Frontal cortex (tissue), 4 donors: ENCODE measurements around the gene GMPR. TPM values are rescaled to one million over a fixed set of nuclear protein-coding genes. Genes with fewer than 3 reads are reported as not detected.
"Not testable (repeated sequence)": the region's sequence is repeated elsewhere in the genome, so short reads cannot be mapped to it uniquely, and the experiment has no call there.

ENCODE experiments used
- DNase-seq, 2 donors: peaks; one replicate each; pipeline ENCODE4 v3.0.0; 2012; ENCODE audit warnings: low spot score in 2 of 2
- FAIRE-seq: peaks from 2 replicates; lab custom pipeline; 2012; peaks lifted over from hg19 to GRCh38; lab: Jason Lieb, UNC
- total RNA-seq: library from RNA; depleted of rRNA; stranded (reverse); fragments of >200 nt; gene quantifications from one replicate; pipeline ENCODE4 v1.2.3, GENCODE V29; 2014
- donor health status: control.
- donor health status: control.
- donor health status: control.

GMPR gene
- total RNA-seq, 1 donor from 2014 or later: 2.4 TPM

GRCh38 chr6:16243664-16244063, 5.3 kb downstream of the GMPR start:
- no peak for FAIRE-seq
- DNase-seq: no peak

DNA sequence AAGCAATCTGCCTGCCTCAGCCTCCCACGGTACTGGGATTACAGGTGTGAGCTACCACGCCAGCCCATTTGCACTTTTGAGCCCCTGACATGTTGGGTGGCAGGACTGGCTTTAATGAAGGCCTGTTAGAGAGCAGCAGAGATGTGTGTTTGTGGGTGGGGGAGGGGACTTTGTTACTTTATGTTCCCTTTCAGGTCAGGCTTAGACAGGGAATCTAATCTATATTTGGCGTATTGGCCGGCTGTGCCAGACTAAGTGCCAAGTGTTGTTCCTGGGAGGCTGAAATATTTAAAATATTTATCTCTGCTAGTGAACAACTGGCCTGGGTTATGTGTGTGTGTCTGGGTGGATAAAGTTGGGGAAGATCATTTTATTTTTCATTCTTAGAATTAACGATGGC, 6.1 kb downstream of the GMPR start:
- DNase-seq: no peak
- FAIRE-seq: no peak

DNA sequence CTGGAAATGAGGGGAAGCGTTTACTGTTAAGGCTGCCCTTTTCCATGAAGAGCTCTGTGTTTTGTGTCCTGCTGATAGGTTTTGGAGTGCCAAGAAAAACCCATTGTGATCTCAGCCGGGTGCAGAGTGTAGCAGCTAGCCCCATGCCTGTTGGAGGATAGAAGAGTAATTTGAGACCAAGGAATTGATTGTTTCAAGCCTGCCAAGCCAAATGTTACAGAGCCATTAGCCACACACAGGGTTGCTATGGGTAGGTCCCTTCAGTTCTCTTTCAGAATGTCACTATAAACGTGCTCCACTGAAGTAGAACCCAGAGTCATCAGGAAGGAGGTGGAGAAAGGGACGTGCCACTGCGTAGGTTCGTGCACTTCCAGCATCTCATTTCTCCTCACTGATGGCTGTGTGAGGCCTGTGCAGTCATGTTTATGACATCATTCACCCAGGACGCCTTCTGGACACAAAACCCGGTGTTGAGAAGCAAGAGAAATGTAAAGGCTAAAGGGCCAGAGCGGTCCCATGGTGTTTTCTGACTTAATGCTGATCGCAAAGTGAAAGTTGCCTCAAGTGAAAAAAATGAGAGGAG, 6.6 kb downstream of the GMPR start:
- DNase-seq: no peak
- FAIRE-seq: no peak

DNA sequence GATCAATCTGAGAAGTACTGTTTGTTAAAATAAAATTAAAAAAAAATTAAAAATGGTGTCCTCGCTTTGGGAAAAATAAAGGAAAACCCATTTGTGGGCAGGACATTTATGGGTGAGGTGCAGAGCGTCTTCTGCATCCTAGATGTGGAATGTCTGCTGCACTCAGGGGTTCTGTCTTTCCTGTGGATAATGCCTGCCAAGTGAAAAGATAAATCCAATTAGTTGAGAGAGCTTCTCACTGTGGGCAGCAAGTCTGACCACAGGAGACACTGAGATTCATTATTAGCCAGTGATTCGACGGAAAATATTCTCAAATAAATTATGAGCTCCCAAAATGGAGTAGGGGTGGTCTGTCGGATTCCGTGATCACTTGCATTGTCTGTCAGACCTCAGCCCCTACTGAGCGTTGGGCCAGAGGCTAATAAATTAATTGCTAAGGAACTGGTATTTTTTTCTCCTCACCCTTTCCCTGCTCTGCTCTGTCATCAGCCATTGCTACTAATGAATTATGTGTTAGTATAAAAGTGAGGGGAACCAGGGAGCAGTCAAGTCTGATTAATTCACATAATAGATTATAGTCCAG, 10.0 kb downstream of the GMPR start:
- DNase-seq (no peak), FAIRE-seq (no peak)

GRCh38 chr6:16249971-16250370, 11.6 kb downstream of the GMPR start:
- FAIRE-seq (no peak), DNase-seq (no peak)

GRCh38 chr6:16251706-16252105, 13.3 kb downstream of the GMPR start:
- FAIRE-seq (no peak), DNase-seq (no peak)

- FAIRE-seq: no peak
- no peak for DNase-seq
Measured at GRCh38 chr6:16252686-16253299, 14.4 kb downstream of the GMPR start.

DNA sequence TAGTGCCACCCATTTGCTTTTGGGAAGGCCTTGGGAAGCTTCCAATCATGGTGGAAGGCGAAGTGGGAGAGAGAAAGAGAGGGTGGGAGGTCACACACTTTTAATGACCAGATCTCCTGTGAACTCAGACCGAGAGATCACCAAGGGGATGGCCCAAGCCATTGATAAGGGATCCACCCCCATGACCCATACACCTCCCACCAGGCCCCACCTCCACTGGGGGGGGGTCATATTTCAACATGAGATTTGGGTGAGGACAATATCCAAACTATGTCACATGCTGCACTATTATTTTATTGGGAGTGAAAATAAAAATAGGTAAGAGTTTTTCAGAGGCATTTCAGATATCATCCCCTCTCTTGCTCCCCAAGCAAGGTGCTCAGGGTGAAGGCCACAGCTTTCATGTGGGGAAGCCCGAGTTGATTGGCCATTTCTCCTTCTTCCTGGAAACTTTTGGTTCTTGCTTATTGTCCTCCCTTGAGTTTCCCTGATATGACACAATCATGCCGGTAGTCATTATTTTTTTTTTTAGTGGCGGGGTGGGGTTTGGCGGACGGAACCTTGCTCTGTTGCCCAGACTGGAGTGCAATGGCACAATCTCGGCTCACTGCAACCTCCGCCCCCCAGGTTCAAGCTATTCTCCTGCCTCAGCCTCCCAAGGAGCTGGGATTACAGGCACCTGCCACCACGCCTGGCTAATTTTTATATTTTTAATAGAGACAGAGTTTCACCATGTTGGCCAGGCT, 15.2 kb downstream of the GMPR start:
- no peak for FAIRE-seq
- DNase-seq: no peak

DNA sequence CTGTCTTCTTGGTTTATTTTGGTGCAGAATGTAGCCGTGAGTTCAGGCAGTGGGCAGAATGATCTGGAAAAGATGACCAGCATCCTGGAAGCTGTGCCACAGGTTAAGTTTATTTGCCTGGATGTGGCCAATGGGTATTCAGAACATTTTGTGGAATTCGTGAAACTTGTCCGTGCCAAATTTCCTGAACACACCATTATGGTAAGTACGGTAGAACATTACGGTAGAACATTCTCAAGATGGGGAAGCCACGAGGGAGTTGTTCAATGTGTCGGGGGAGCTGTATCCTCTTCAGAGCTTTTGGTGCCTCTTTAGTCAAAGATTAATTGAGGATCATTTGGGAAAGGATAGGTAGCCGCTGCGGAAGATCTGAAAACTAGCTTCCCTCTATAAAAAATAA, 16.1 kb downstream of the GMPR start:
- FAIRE-seq (no peak), DNase-seq (no peak)

DNA sequence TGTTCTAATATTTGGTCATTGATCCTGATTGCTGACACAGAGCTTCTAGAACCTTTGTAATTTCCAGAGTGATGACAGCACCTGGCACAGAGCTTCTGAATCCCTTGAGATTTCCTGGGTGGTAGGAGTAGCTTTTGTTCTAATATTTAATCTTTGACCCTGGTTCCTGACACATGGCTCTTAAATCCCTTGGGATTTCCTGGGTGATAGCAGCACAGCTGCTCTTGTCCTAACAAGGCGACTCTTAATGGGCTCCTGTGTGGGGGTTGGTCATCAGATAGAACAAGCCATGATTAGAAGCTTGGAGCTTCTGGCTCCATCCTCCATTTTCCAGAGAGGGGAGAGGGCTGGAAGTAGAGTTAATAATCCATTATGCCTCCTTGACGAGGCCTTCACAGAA, 18.4 kb downstream of the GMPR start:
- DNase-seq: no peak
- FAIRE-seq: no peak

- DNase-seq (no peak), FAIRE-seq (no peak)
Measured at GRCh38 chr6:16257999-16258708, 19.8 kb downstream of the GMPR start.

DNA sequence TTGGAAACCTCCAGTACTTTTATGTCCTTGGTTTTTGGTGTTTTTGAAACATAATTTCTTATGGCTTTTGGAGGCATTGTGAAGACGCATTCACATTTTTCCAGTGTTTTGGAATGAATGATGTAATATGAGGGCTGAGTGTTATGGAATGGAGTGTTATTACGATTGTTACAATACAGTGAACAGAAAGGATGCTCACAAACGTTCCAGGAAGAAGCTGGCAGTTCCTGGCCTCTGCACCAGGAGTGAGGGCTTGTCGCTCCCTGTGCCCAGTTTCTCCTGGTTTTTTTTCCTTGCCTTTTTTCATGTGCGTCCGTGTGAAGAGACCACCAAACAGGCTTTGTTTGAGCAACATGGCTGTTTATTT, 20.3 kb downstream of the GMPR start:
- FAIRE-seq (no peak), DNase-seq (no peak)

- DNase-seq, FAIRE-seq: not testable (repeated sequence)
Measured at GRCh38 chr6:16259604-16260003, 21.2 kb downstream of the GMPR start.

DNA sequence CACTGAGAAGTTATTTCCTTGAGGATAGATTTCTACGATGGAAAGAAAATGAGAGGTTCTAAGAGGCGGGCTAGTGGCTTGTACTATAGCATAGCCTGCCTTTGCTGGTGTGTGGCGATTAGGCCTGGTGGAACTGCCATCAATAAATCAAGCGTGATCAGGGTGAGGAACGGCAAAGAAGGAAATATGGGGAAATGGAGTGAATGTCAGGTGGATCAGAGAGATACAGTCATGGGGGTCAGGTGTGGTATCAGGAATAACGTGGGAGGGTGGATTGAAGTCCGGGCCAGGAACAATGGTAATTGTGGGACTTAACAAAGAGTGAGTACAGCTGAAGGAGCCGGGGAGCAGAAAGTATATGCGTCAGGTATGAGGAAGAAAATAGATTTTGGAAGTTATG, 22.2 kb downstream of the GMPR start:
- not testable (repeated sequence) for DNase-seq, FAIRE-seq

DNA sequence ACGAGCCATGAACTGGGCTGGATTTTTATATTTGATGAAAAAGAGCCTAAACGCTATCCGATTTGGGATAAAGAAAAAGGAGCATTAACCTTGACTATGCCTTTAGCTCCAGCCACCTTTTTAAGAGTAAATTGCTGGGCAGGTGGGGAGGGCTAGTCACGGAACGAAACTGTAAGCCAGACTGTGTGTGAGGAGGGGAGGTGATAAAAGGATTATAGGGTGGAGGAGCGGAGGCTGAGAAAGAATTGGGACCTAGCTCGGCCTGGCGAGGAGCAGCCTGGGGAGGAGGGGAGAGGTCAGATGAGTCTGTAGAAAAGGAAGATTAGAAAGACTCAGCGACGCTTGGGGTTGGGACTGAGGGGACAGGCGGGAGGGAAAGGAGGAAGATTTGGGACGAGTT, 24.4 kb downstream of the GMPR start:
- not testable (repeated sequence) for DNase-seq, FAIRE-seq

DNA sequence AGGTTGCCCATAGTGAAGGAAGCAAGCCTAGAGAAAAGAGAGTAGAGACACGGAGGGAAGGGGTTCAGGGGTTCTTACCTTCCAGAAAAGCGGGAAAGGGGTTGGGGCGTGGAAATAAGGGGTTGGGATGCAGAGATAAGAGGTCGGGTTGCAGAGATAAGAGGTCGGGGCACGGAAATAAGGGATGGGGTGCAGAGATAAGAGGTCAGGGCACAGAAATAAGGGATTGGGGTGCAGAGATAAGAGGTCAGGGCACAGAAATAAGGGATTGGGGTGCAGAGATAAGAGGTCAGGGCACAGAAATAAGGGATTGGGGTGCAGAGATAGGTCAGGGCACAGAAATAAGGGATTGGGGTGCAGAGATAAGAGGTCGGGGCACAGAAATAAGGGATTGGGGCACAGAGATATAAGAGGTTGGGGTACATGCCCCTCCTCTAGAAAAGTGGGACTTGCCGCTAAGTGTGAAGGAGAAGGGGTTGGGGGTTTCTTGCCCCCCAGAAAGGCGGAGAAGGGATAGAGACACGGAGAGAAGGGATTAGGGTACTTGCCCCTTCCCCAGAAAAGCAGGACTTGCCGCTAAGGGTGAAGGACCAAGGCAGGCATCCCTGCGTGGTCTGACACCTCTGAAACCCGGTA, 25.2 kb downstream of the GMPR start:
- FAIRE-seq, DNase-seq: not testable (repeated sequence)

GRCh38 chr6:16264785-16265184, 26.4 kb downstream of the GMPR start:
- FAIRE-seq: no peak
- DNase-seq: no peak

GRCh38 chr6:16265351-16266341, 27.3 kb downstream of the GMPR start:
- DNase-seq (no peak), FAIRE-seq (no peak)
